Measurements from ENCODE around the gene GPX3.

GPX3 gene

DNA sequence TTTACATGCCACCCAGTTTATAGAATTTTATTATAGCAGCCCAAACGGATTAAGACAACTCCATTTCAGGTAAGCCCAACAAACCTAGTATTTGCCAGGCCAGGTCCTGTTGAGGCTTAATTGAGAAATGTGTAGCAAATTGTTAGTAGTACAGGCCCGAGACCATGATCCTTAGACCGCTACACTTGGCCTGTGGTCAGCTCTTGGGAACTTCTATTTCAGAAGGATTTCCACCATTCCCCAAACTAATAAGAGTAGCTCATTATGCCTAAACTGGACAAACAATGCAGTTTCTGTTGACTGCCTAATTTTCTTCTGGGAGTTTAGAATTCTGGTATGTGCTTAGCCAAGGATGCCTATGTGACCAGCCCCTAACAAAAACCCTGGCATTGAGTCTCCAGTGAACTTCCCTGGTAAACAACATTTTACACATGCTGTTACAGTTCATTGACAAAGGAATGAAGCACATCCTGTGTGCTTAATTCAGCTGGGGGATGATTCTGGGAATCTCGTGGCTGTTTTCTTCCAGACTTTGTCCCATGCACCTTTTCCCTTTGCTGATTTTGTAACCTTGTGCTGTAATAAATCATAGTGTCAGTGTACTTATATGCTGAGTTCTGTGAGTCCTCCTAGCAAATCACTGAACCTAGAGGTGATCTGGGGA lies 5.6 kb upstream of the GPX3 start:
- DNase-seq = no peak

DNA sequence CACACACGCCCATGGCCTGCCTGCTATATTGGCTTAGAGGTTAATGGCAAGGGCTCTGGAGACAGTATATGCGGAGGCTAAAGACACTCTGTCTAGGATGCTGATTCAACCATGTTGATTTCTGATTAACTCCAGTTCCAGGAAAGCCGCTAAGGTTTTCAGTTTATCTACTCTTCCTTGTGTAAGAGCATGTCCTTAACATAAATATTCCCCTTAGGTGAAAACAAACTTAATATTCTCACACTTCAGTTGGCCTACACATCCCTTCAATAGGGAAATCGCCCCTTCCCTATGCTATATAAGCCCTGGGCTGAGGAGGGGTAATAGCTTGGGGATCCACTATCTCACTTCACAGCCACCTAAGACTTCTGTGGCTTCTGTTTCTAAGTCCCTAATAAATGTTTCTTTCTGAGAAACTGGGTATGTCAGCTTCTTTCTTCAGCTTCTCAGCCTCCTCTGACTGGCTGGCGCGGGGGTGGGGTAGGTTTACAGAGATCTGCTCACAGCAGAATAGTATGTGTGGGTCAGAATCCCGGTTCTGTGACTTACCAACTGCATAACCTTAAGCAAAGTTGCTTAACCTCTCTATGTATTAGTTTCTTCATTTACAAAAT lies 4.3 kb upstream of the GPX3 start:
- DNase-seq = no peak

DNA sequence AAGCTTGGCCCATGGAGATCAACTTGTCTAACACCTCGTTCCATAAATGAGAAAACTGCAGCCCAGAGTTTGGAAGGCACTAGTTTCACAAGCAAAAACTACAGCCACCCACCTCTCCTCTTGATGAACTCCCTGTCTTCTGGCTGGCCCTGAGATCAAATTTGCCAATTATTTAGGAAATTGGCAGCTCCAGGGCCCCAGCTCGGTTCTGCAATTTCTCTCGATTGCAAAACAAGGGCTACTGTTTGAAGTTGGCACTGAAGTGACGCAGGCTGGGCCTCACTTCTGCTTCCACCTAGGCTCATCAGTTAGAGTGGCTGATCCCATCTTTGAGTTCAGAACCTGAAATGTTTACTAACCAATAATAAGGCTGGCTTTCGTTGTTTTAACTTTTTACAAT lies 3.7 kb upstream of the GPX3 start:
- DNase-seq = no peak

- no peak for DNase-seq
Measured at GRCh38 chr5:151017897-151018296, 2.5 kb upstream of the GPX3 start.

- no peak for DNase-seq
Measured at GRCh38 chr5:151018846-151019245, 1.5 kb upstream of the GPX3 start.

GRCh38 chr5:151019331-151019730 lies 1.1 kb upstream of the GPX3 start:
- no peak for DNase-seq

- no peak for DNase-seq
Measured at GRCh38 chr5:151021746-151022145, 1.4 kb downstream of the GPX3 start.

DNA sequence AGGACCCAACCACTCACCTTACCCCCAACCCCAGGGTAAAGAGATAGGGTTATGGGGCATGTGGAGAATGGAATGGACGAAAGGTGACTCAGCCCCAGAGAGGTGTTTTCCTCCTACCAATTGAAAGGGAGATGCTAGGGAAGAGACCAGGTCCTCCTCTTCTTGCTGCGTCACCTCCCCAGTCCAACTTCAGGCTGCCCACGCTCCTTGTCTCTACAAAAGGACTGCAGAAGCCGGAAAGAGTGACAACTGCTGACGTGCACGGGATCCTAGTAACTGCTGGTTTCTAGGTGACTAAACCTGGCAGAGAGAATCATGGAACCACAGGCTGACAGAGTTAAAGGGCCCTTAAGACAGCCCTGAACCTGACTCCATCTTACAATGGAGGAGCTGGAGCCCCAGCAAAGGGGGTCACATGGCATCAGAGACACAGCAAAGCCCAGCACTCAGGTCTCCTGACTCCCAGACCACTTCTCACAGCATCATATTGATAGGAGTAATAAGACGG lies 2.2 kb downstream of the GPX3 start:
- no peak for DNase-seq

- no peak for DNase-seq
Measured at GRCh38 chr5:151023047-151023615, 2.7 kb downstream of the GPX3 start.

DNA sequence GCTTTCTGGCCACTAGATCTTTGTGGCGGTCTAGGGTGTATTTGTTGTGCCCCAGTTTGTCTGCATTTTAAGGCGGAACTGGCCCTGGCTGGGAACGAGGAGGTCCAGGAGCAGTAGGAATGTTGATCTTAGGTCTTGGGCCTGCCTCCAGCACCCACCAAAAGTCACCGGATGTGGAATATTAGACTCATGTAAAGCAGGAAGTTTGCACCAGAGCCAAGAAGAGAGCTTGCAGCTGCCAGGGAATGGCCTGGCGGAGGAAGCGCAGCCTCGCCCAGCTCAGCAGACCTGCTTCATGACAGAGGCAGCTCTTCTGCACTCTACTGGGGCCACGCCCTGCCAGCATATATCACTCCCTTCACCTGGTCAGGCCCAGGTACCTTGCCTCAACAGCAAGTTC lies 3.3 kb downstream of the GPX3 start:
- DNase-seq = no peak

GRCh38 chr5:151024440-151025249 lies 4.3 kb downstream of the GPX3 start:
- DNase-seq = no peak

DNA sequence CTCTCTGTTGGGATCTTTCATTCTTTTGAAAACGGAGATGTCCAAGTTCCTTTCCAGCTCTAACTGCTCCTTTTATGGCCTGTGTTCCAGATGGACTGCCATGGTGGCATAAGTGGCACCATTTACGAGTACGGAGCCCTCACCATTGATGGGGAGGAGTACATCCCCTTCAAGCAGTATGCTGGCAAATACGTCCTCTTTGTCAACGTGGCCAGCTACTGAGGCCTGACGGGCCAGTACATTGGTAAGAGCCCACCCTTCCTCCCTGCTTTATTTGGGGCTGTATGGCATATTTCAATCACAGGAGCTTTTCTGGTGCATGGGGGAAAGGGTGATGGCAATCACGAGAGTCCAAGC lies 4.8 kb downstream of the GPX3 start:
- no peak for DNase-seq

DNA sequence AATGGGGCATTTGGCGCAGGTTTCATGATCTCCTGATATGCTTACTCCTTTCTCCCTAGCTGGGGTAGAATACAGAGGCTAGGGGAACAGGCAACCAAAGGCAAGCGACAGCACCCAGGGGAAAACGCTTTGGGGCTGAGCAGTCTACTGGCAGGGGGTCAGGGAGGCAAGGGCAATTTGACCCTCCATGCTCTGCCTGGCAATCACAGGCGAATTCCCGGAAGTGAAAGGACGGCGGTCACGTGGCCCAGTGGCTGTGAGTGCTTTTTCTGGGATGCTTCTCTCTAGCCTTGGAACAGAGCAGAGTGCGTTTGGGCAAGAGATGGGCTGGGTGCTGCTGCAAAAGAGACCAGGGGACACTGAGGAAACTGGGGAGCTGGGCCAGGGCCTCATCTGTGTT lies 5.7 kb downstream of the GPX3 start:
- DNase-seq = no peak

DNA sequence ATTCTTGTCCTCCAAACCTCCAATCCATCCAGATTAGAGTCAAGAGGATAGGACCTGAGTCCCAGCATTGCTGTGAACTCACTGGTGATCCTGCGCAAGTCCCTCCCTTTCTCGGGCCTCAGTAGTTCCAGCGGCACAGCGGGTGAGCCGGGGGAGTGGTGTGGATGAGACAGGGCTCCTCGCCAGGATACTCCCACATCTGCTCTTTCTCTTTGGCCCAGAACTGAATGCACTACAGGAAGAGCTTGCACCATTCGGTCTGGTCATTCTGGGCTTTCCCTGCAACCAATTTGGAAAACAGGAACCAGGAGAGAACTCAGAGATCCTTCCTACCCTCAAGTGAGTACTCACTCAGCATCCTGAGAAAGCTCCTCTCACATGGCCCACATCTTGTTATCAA lies 6.3 kb downstream of the GPX3 start:
- DNase-seq = no peak

GRCh38 chr5:151027961-151028479 lies 7.6 kb downstream of the GPX3 start:
- DNase-seq = no peak

- DNase-seq = no peak
Measured at GRCh38 chr5:151028717-151029116, 8.3 kb downstream of the GPX3 start.

GRCh38 chr5:151029179-151030055 lies 9.0 kb downstream of the GPX3 start:
- DNase-seq = no peak

GRCh38 chr5:151030056-151030336 lies 9.6 kb downstream of the GPX3 start:
- no peak for DNase-seq

DNA sequence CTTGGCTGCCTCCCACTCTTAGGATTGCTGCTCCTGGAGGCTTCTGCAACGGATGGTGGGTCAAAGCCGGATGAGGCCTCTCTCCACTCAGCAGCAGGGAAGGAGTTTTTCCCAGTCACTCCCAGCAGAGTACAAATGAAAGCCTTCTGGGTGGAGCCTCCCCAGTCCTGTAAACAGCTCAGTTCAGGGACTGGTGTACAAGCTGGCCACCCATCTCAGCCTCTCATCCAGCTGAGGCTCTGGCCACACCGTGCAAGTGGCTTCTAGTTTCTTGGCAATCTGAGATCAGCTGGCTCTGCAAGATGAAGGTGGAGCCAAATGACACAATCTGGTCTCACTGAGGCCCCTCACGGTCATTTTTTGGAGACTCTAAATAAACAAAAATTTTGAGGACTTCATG lies 10.0 kb downstream of the GPX3 start:
- no peak for DNase-seq

- DNase-seq = no peak
Measured at GRCh38 chr5:151031554-151031953, 11.2 kb downstream of the GPX3 start.

DNA sequence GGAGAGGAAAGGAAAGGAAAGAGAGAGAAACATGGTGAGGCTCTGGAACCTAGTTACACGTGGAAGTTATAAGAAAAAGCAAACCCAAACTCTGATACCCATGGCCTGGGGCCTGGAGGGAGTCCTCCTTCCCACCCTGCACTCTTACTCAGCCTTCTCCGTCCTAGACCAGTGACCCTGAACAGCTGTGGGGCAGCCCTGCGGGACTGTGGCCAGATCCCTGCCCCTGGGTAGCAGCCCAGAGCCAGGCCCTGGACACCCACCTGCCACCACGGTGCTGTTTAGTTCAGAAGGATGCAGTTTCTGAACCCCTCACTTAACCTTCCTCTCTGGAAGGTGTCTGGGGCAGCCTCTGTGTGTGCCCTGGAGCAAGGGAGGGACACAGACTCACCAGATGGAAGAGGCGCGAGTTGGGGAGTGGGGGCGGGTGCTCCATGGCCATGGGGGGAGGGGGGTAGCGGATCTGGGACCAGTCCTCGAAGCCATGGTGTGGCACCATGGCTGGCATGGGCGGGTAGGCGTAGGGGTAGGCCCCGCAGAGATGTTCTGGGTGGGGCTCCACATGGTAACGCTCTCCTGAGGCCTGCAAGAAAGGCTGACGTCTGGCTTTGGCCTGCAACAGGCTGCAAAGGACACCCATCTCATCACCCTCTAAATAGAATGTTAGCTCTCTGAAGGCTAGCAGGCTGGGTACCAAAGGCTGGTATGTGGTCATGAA lies 13.0 kb downstream of the GPX3 start:
- DNase-seq = no peak
